ENCODE results near the gene ROBO1. TPM values are rescaled to one million over a fixed set of nuclear protein-coding genes. Genes with fewer than 3 reads are reported as not detected.

The ROBO1 gene
- total and polyA plus RNA-seq, 2 of the 13 experiments (the other 11 are each of a cell fraction or from before 2014, with no cell fraction given), result 52.2 to 71.0 TPM

DNA sequence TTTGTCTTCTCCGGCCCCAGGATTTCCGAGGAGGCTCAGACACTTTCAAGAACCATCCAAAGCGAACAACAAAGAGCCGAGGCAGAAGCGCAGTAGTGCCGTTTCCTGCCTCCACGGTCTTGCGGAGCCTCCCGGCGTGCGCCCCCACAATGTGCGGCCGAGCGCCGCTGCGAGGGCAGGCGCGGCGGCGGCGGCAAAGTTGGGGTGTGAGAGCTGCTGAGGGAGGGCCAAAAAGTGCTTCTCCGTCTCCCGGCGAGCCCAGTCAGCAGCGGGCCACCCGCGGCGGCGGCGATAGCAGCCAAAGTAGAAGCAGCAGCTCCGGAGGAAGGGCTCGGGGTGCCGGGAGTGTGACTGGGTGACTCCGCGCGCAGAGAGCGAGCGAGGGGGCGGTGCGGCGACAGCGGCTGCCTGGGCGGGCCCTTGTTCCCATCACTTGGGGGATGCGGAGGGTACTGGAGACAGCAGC, 749.1 kb downstream of the ROBO1 start (continued):
- TF ChIP-seq, protein P1, sequence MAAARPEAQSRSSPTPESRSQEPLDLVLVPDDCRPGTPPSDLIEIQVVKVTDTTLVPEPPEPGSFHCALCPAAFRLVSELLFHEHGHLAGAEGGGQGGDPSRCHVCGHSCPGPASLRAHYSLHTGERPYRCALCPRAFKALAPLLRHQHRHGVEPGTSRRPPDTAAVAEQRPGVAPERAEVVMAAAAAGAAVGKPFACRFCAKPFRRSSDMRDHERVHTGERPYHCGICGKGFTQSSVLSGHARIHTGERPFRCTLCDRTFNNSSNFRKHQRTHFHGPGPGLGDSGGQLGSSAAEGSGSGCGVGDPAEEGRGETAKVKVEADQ (CRISPR knock-in tag; IDR thresholded peaks at IDR 0.05; ENCODE audit: borderline replicate concordance), result no peak
- TF ChIP-seq THYN1 (CRISPR knock-in tag; IDR thresholded peaks at IDR 0.05; ENCODE audit: borderline replicate concordance, low read depth) (no peak), ZNF782 (CRISPR knock-in tag; IDR thresholded peaks at IDR 0.05; ENCODE audit: borderline replicate concordance) (peak; percentile 73; the same call in 1 of the 2 replicates), ZNF224 (CRISPR knock-in tag; IDR thresholded peaks at IDR 0.05) (no peak), ZNF605 (CRISPR knock-in tag; IDR thresholded peaks at IDR 0.05) (no peak; the same call in 1 of the 2 replicates), ZNF550 (CRISPR knock-in tag; IDR thresholded peaks at IDR 0.05; ENCODE audit: borderline replicate concordance) (no peak), WIZ (CRISPR knock-in tag; IDR thresholded peaks at IDR 0.05) (no peak), ZNF274 (CRISPR knock-in tag; IDR thresholded peaks at IDR 0.05) (peak; percentile 61; the same call in 1 of the 2 replicates), CCAR2 (optimal IDR thresholded peaks at IDR 0.05; ENCODE audit: low read depth, low read length) (no peak), RXRA (CRISPR knock-in tag; IDR thresholded peaks at IDR 0.05) (no peak), KLF13 (CRISPR knock-in tag; IDR thresholded peaks at IDR 0.05) (no peak), ZNF598 (CRISPR knock-in tag; IDR thresholded peaks at IDR 0.05; ENCODE audit: borderline replicate concordance) (no peak), RFXAP (CRISPR knock-in tag; IDR thresholded peaks at IDR 0.05; ENCODE audit: borderline replicate concordance) (no peak)
- TF ChIP-seq, protein P2, sequence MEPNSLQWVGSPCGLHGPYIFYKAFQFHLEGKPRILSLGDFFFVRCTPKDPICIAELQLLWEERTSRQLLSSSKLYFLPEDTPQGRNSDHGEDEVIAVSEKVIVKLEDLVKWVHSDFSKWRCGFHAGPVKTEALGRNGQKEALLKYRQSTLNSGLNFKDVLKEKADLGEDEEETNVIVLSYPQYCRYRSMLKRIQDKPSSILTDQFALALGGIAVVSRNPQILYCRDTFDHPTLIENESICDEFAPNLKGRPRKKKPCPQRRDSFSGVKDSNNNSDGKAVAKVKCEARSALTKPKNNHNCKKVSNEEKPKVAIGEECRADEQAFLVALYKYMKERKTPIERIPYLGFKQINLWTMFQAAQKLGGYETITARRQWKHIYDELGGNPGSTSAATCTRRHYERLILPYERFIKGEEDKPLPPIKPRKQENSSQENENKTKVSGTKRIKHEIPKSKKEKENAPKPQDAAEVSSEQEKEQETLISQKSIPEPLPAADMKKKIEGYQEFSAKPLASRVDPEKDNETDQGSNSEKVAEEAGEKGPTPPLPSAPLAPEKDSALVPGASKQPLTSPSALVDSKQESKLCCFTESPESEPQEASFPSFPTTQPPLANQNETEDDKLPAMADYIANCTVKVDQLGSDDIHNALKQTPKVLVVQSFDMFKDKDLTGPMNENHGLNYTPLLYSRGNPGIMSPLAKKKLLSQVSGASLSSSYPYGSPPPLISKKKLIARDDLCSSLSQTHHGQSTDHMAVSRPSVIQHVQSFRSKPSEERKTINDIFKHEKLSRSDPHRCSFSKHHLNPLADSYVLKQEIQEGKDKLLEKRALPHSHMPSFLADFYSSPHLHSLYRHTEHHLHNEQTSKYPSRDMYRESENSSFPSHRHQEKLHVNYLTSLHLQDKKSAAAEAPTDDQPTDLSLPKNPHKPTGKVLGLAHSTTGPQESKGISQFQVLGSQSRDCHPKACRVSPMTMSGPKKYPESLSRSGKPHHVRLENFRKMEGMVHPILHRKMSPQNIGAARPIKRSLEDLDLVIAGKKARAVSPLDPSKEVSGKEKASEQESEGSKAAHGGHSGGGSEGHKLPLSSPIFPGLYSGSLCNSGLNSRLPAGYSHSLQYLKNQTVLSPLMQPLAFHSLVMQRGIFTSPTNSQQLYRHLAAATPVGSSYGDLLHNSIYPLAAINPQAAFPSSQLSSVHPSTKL (CRISPR knock-in tag; IDR thresholded peaks at IDR 0.05), result peak; percentile 15; the same call in 1 of the 2 replicates
- TF ChIP-seq, protein P3, sequence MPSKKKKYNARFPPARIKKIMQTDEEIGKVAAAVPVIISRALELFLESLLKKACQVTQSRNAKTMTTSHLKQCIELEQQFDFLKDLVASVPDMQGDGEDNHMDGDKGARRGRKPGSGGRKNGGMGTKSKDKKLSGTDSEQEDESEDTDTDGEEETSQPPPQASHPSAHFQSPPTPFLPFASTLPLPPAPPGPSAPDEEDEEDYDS (CRISPR knock-in tag; IDR thresholded peaks at IDR 0.05), result no peak
- TF ChIP-seq, protein P4, sequence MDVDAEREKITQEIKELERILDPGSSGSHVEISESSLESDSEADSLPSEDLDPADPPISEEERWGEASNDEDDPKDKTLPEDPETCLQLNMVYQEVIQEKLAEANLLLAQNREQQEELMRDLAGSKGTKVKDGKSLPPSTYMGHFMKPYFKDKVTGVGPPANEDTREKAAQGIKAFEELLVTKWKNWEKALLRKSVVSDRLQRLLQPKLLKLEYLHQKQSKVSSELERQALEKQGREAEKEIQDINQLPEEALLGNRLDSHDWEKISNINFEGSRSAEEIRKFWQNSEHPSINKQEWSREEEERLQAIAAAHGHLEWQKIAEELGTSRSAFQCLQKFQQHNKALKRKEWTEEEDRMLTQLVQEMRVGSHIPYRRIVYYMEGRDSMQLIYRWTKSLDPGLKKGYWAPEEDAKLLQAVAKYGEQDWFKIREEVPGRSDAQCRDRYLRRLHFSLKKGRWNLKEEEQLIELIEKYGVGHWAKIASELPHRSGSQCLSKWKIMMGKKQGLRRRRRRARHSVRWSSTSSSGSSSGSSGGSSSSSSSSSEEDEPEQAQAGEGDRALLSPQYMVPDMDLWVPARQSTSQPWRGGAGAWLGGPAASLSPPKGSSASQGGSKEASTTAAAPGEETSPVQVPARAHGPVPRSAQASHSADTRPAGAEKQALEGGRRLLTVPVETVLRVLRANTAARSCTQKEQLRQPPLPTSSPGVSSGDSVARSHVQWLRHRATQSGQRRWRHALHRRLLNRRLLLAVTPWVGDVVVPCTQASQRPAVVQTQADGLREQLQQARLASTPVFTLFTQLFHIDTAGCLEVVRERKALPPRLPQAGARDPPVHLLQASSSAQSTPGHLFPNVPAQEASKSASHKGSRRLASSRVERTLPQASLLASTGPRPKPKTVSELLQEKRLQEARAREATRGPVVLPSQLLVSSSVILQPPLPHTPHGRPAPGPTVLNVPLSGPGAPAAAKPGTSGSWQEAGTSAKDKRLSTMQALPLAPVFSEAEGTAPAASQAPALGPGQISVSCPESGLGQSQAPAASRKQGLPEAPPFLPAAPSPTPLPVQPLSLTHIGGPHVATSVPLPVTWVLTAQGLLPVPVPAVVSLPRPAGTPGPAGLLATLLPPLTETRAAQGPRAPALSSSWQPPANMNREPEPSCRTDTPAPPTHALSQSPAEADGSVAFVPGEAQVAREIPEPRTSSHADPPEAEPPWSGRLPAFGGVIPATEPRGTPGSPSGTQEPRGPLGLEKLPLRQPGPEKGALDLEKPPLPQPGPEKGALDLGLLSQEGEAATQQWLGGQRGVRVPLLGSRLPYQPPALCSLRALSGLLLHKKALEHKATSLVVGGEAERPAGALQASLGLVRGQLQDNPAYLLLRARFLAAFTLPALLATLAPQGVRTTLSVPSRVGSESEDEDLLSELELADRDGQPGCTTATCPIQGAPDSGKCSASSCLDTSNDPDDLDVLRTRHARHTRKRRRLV (CRISPR knock-in tag; IDR thresholded peaks at IDR 0.05), result no peak
